GM12801 (cell line): ENCODE data around the gene WNK4.

ENCODE experiments used
- TF ChIP-seq, protein P1 (sequence below): IDR thresholded peaks from one replicate; pipeline ENCODE4 v1.5.1; 2011; ENCODE audit warnings: control low read depth; ENCODE audit not compliant: insufficient read length; ENCODE audit errors: extremely low read depth

Gene WNK4

DNA sequence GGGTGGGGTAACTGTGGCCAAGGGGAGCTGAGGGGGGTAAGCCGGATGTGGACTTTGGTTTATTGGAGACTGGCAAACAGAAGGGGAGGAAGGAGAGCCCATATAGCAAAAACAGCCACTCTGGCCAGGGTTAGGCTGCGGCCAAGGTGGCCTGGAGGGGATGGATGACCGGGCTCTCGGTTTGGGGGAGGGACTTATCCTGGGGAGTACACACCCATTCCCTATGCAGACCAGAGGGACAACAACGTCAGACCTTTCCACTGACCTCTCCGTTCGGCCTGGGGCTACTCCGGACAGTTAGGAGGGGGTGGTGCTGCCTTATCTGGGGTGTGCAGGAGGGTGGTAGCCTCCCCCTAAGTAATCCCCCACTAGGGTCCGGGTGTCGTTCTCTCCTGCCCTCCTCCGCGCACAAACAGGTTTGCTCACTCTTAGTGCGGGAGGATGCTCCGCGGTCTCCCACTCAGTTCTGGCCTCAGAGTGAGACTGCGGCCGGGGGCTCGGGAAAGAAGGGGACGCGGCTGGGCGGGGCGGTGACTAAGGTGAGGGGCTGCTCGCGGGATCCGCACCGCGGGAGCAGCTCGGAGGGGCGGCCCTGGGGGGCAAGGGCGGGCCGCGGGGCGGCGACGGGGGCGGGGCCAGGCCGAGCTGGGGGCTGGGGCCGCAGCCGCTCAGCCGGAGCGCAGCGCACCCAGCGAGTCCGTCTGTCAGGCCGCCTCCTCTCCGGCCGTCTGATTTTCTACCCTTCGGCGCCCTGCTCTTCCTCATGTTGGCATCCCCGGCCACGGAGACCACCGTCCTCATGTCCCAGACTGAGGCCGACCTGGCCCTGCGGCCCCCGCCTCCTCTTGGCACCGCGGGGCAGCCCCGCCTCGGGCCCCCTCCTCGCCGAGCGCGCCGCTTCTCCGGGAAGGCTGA is at the start of gene WNK4:
TSS of gene WNK4 (plus strand) at position 675 of the 915 bp plus-strand sequence. CDS start at position 764, 89 bp downstream.
- TF ChIP-seq, protein P1, sequence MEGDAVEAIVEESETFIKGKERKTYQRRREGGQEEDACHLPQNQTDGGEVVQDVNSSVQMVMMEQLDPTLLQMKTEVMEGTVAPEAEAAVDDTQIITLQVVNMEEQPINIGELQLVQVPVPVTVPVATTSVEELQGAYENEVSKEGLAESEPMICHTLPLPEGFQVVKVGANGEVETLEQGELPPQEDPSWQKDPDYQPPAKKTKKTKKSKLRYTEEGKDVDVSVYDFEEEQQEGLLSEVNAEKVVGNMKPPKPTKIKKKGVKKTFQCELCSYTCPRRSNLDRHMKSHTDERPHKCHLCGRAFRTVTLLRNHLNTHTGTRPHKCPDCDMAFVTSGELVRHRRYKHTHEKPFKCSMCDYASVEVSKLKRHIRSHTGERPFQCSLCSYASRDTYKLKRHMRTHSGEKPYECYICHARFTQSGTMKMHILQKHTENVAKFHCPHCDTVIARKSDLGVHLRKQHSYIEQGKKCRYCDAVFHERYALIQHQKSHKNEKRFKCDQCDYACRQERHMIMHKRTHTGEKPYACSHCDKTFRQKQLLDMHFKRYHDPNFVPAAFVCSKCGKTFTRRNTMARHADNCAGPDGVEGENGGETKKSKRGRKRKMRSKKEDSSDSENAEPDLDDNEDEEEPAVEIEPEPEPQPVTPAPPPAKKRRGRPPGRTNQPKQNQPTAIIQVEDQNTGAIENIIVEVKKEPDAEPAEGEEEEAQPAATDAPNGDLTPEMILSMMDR = no peak

DNA sequence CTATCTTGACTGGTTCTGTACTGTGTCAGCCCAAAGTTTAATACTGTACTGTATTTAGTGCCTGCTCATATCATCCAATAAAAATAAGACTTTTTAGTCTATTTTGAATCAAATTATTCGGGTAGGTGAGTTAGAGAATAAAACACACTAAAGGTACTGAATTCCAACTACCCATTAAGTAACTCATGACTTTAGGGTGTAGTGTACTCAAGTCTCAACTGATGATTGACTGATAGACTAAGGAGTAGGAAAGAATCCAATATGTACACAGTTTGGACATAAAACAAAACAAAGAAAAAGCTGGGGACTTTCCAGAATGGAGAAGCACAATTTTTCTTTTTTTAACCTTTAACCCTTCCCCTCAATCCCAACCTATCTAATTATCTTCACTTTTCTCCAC is 39.7 kb upstream of the WNK4 start:
- TF ChIP-seq, protein P1 = no peak

DNA sequence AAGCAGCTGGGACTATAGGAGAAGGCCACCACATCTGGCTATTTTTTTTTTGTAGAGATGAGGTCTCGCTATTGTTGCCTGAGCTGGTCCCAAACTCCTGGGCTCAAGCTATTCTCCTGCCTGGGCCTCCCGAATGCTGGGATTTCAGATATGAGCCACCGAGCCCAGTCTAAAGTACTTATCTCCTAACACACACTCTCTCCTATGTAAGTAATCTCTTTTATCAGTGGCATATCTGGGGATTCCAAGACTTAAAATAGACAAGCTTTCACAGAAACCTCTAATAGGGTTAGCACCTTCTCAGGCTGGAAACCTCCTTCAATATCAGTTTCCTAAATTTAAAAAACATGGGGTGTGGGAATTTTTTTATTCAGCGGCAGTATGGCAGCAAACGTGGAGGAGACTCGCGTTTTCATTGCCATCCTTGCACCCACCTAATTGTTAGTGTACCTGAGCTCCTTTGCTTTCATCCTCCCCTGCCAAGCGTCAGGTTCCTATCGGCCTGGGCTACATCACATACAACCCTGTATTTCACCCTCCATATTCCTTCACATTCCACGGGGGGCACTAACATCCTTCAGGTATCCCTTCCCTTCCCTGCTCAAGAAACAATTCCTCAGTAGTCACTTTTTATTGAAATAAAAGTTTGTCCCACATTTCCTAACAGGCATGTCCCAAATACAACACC is 36.7 kb upstream of the WNK4 start:
- TF ChIP-seq, protein P1 = no peak

DNA sequence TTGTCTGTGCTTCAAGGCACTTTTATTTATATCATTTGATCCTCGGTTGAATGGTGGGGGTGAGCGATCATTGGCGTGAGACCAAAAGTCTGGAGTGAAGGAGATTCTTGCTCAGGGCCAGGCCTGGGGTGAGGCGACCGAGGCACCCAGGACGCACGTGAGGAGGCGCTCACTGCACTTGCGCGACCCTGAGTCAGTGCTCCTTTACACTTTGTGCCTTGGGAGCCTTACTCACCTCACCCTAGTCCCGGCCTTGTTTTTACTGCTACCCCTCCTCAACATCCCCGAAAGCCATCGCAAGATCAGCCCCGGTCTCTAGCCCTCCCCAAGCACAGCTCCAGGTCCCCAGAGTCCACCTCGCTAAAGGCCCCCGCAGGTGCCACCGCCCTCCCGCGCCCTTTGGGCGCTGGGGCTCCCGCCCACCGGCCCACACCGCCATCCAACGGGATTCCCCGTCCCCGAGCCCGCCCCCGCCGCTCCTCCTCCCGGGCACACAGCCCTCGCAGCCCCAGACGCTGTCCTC is 36.1 kb upstream of the WNK4 start:
- TF ChIP-seq, protein P1 = no peak

DNA sequence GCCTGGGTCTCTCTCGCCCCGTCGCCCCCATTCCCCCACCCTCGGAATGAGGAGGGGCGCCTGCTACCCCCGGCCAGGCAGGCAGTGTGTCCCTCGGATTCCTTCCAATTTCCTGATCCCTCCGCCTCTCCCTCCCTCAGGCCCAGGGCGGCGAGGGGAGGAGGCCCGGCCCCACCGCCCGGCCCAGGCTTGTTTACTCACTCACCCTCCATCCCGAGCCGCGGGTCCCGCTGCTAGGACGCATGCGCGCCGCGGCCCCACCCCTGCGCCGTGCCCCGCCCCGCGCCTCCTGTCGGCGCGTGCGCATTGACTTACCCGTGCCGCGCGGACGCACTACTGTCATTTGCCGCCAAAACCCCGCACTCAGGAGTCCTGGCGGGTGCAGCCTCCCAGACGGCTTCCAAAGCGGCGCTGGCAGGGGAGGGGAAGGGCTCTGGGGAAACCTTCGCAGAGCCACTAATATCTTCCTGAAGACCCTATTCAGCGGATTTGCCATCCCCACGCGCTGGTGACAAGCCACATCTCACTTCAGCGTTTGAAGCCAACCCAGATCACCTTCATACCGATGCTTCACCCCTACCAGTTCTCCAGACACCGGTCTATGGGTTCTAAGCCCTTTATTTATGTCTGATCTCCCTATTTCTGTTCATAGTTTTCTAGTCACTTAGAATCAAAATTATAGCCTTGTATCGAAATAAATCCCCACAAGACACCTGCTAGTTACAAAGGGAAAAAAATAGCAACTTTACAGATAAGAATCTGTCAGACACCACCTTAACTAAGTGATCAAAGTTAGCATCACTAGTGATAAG is 35.4 kb upstream of the WNK4 start, which contains the start of gene EZH1:
TSS of gene EZH1 (minus strand) at position 235 of the 812 bp plus-strand sequence. CDS start 16,099 bp downstream, outside the sequence.
- TF ChIP-seq, protein P1 = no peak

DNA sequence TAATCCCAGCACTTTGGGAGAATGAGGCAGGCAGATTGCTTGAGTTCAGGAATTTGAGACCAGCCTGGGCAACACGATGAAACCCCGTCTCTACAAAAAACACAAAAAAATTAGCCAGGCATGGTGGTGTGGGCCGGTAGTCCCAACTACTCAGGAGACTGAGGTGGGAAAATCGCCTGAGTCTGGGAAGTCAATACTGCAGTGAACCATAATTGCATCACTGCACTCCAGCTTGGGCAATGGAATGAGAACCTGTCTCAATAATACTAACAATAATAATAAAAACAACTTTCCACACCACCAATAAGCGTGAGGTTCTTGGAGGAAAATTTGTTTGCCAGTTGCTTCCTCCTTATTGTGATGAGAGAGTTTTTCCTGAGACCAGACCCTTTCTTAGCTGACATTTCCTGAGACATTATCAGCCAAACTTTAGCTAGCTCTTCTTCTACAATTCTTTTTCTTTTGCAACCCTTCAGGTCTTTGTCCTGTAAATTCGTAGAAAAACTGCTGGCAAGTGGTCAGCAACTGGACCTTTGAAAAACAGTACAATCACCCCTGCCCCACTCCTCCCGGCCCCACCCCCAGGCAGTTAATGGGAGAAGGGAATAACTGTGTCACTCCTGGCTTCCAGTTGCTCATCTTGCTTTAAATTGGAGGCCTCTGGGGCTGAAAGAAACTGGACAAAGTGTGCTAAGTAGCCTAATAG is 32.1 kb upstream of the WNK4 start:
- TF ChIP-seq, protein P1 = no peak
